Suprapubic skin (tissue), 3 donors: Measurements from ENCODE around the gene DOCK8.

Experiments used
- CTCF ChIP-seq, 2 donors: fragments of 200-600 bp in 1 of 2; fragments of 450-650 bp in 1 of 2; sonication (generic) in 1 of 2; IDR thresholded peaks; one replicate each; pipeline ENCODE4 v1.5.1; 2016 to 2019; ENCODE audit warnings: antibody characterized with exemption in 2 of 2, mild to moderate bottlenecking in 1 of 2, moderate library complexity in 1 of 2
- POLR2A ChIP-seq, 2 donors: fragments of 450-650 bp; IDR thresholded peaks; one replicate each; pipeline ENCODE4 v1.6.1; 2017; ENCODE audit warnings: antibody characterized with exemption in 2 of 2, mild to moderate bottlenecking in 2 of 2, moderate library complexity in 2 of 2

- no peak for TF ChIP-seq POLR2A (IDR thresholded peaks at IDR 0.05)
- TF ChIP-seq CTCF (IDR thresholded peaks at IDR 0.05), result no peak
These were observed 23.2 kb downstream of the DOCK8 start for GRCh38 chr9:237858-238345.
